ENCODE data around the gene TRIM54. TPM values are rescaled to one million over a fixed set of nuclear protein-coding genes. Genes with fewer than 3 reads are reported as not detected.
"Not testable (repeated sequence)": the region's sequence is repeated elsewhere in the genome, so short reads cannot be mapped to it uniquely, and the experiment has no call there.

TRIM54 gene
- total and polyA plus RNA-seq, 4 donors = 0.03 TPM; not detected in 3

DNA sequence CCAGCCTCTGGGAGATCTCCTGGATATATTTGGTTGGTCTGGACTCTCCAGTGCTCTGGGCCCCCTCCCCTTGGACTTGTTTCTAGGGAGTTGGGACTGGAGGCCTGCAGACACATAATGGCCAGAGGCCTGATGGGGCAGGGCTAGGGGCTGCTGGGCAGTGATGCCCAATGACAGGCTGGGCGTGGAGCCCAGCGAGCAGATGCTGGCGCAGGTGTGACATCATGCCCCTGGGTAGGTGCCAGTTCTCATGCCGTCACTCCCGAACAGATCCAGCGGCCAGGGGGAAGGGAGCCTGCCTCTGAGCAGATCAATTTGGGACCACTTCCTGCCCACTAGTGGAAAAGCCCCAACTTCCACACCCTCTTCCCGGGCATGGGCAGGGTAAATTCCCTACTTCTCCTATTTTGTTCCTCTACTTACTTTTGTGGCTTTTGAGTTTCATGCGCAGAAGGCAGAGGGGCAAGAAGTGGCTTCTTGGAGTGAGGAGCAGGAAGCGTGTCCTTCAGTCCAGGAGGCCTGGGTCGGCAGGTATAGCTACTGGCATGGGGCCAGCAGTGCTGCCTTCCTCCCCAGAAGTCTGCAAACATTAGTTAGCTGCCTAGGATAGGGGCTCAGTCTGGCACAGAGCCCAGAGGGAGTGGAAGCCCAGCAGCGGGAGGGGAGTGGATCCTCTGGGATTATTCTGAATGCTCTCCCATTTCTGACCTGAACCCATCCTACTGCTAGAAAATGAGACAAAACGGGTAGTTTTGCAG lies 34.6 kb downstream of the TRIM54 start:
- Histone ChIP-seq H3K27me3 (ENCODE audit: control insufficient read depth in 4 of 4, insufficient read depth in 4 of 4, low read length in 3 of 4) (no peaks in the 10 kb centered on the region), H3K4me1 (ENCODE audit: control insufficient read depth in 4 of 4, insufficient read depth in 4 of 4, low read length in 3 of 4) (peaks cover 0 to 5% (median 2%) of the 10 kb centered on the region in 4 donors), H3K27ac (ENCODE audit: low read depth in 1 of 2, low read length in 2 of 2) (no peak overlapping the region), H3K36me3 (ENCODE audit: control insufficient read depth in 4 of 4, insufficient read depth in 3 of 4, low read depth in 1 of 4, low read length in 3 of 4) (peaks cover 0 to 2% (median 0%) of the 10 kb centered on the region in 4 donors), H3K9me3 (ENCODE audit: control insufficient read depth in 4 of 4, low read length in 3 of 4) (no peaks in the 10 kb centered on the region), H3K4me3 (ENCODE audit: low read depth in 1 of 3, low read length in 3 of 3) (no peak overlapping the region), H3K9ac (ENCODE audit: low read depth in 1 of 2, low read length in 2 of 2) (no peak overlapping the region)
- no peak for TF ChIP-seq FOXA2 (IDR thresholded peaks at IDR 0.05)
- TF ChIP-seq TAF1 (conservative IDR thresholded peaks at IDR 0.05) = no peak
- TF ChIP-seq YY1 (IDR thresholded peaks at IDR 0.05) = no peak
- TF ChIP-seq ATF3 (IDR thresholded peaks at IDR 0.05) = no peak
- TF ChIP-seq SP1 (IDR thresholded peaks at IDR 0.05) = no peak
- no peak for TF ChIP-seq FOXA1 (IDR thresholded peaks at IDR 0.05)
- TF ChIP-seq GABPA (IDR thresholded peaks at IDR 0.05 in 1 of 2, conservative IDR thresholded peaks at IDR 0.05 in 1 of 2) = no peak
- no peak for TF ChIP-seq CTCF (IDR thresholded peaks at IDR 0.05; ENCODE audit: low read depth, low read length, missing input control)
- no peak for TF ChIP-seq RAD21 (IDR thresholded peaks at IDR 0.05)
- no peak for TF ChIP-seq MAX (IDR thresholded peaks at IDR 0.05)
- no peak for TF ChIP-seq RXRA (IDR thresholded peaks at IDR 0.05)
- TF ChIP-seq, protein P1, sequence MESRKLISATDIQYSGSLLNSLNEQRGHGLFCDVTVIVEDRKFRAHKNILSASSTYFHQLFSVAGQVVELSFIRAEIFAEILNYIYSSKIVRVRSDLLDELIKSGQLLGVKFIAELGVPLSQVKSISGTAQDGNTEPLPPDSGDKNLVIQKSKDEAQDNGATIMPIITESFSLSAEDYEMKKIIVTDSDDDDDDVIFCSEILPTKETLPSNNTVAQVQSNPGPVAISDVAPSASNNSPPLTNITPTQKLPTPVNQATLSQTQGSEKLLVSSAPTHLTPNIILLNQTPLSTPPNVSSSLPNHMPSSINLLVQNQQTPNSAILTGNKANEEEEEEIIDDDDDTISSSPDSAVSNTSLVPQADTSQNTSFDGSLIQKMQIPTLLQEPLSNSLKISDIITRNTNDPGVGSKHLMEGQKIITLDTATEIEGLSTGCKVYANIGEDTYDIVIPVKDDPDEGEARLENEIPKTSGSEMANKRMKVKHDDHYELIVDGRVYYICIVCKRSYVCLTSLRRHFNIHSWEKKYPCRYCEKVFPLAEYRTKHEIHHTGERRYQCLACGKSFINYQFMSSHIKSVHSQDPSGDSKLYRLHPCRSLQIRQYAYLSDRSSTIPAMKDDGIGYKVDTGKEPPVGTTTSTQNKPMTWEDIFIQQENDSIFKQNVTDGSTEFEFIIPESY (IDR thresholded peaks at IDR 0.05) = no peak
- TF ChIP-seq HNF4G (IDR thresholded peaks at IDR 0.05) = no peak
- no peak for TF ChIP-seq JUND (IDR thresholded peaks at IDR 0.05)
- TF ChIP-seq HNF4A (conservative IDR thresholded peaks at IDR 0.05) = no peak
- no peak for TF ChIP-seq EGR1 (IDR thresholded peaks at IDR 0.05; ENCODE audit: low read depth in 2 of 2)
- no peak for DNase-seq (ENCODE audit: low spot score)
- WGBS = 84% methylated on average over 12 of the region's 12 CpGs

- H3K9ac ChIP-seq (ENCODE audit: low read depth in 1 of 2, low read length in 2 of 2); DNase-seq (ENCODE audit: low spot score); H3K4me3 ChIP-seq (ENCODE audit: low read depth in 1 of 3, low read length in 3 of 3); H3K27ac ChIP-seq (ENCODE audit: low read depth in 1 of 2, low read length in 2 of 2); H3K27me3 ChIP-seq (ENCODE audit: control insufficient read depth in 4 of 4, insufficient read depth in 4 of 4, low read length in 3 of 4); H3K9me3 ChIP-seq (ENCODE audit: control insufficient read depth in 4 of 4, low read length in 3 of 4); H3K36me3 ChIP-seq (ENCODE audit: control insufficient read depth in 4 of 4, insufficient read depth in 3 of 4, low read depth in 1 of 4, low read length in 3 of 4): not testable (repeated sequence)
- peaks cover 5 to 22% (median 15%) of the 10 kb centered on the region in 4 donors for H3K4me1 ChIP-seq (ENCODE audit: control insufficient read depth in 4 of 4, insufficient read depth in 4 of 4, low read length in 3 of 4)
- WGBS = 95% methylated on average over 15 of the region's 15 CpGs
These were observed 37.6 kb downstream of the TRIM54 start for GRCh38 chr2:27319839-27320238.
